SK-N-SH treated with all-trans-retinoic acid at 6 μM for 48 hours (cell line): ENCODE data around the gene NOTCH2.

Source experiments
- ARNTL ChIP-seq: fragments of 450-650 bp; formaldehyde crosslinking; IDR thresholded peaks from 2 replicates; pipeline ENCODE4 v1.5.0; 2020; ENCODE audit warnings: low read depth, mild to moderate bottlenecking, moderate library complexity, borderline replicate concordance
- BACH2 ChIP-seq: fragments of 250-450 bp; sonication (Bioruptor Pico); IDR thresholded peaks from 2 replicates; pipeline ENCODE4 v1.9.0; 2021; ENCODE audit warnings: mild to moderate bottlenecking, borderline replicate concordance
- CREB5 ChIP-seq: fragments of 250-450 bp; sonication (Bioruptor Pico); IDR thresholded peaks from 2 replicates; pipeline ENCODE4 v1.5.1; 2020; ENCODE audit warnings: low read depth, mild to moderate bottlenecking, moderate library complexity
- CSDC2 ChIP-seq: fragments of 250-450 bp; sonication (Bioruptor Pico); IDR thresholded peaks from 2 replicates; pipeline ENCODE4 v1.5.0; 2020; ENCODE audit warnings: mild to moderate bottlenecking, moderate library complexity
- PATZ1 ChIP-seq: fragments of 250-450 bp; sonication (Bioruptor Pico); IDR thresholded peaks from 2 replicates; pipeline ENCODE4 v1.8.0; 2020; ENCODE audit warnings: mild to moderate bottlenecking, moderate library complexity, borderline replicate concordance
- PPARA ChIP-seq: fragments of 250-450 bp; sonication (Bioruptor Pico); IDR thresholded peaks from 2 replicates; pipeline ENCODE4 v1.5.0; 2020; ENCODE audit warnings: mild to moderate bottlenecking, borderline replicate concordance
- RARB ChIP-seq: fragments of 250-450 bp; sonication (Bioruptor Pico); IDR thresholded peaks from 2 replicates; pipeline ENCODE4 v1.8.0; 2021; ENCODE audit warnings: mild to moderate bottlenecking, moderate library complexity
- SNAI2 ChIP-seq: fragments of 250-450 bp; sonication (Bioruptor Pico); IDR thresholded peaks from 2 replicates; pipeline ENCODE4 v1.5.0; 2020; ENCODE audit warnings: mild to moderate bottlenecking, moderate library complexity
- TCF4 ChIP-seq: fragments of 250-450 bp; sonication (Bioruptor Pico); IDR thresholded peaks from 2 replicates; pipeline ENCODE4 v1.8.0; 2021; ENCODE audit warnings: mild to moderate bottlenecking, moderate library complexity, borderline replicate concordance
- ZC3H10 ChIP-seq: fragments of 250-450 bp; sonication (Bioruptor Pico); IDR thresholded peaks from 2 replicates; pipeline ENCODE4 v1.5.1; 2021; ENCODE audit warnings: mild to moderate bottlenecking, moderate library complexity
- ZFP3 ChIP-seq: fragments of 250-450 bp; sonication (Bioruptor Pico); IDR thresholded peaks from 2 replicates; pipeline ENCODE4 v1.5.0; 2020; ENCODE audit warnings: mild to moderate bottlenecking, moderate library complexity
- ZFP30 ChIP-seq: fragments of 450-650 bp; formaldehyde crosslinking; IDR thresholded peaks from 2 replicates; pipeline ENCODE4 v1.5.0; 2022; ENCODE audit warnings: mild to moderate bottlenecking, moderate library complexity
- ZNF8 ChIP-seq: fragments of 450-650 bp; formaldehyde crosslinking; IDR thresholded peaks from 2 replicates; pipeline ENCODE4 v1.5.0; 2020; ENCODE audit warnings: mild to moderate bottlenecking, moderate library complexity

- TF ChIP-seq ZFP30 (CRISPR knock-in tag) (no peak), CSDC2 (CRISPR knock-in tag) (no peak), PPARA (CRISPR knock-in tag) (no peak), PATZ1 (no peak), SNAI2 (no peak), ARNTL (no peak), CREB5 (no peak), ZNF8 (CRISPR knock-in tag) (no peak), ZC3H10 (CRISPR knock-in tag) (no peak), BACH2 (CRISPR knock-in tag) (no peak), ZFP3 (CRISPR knock-in tag) (no peak), TCF4 (CRISPR knock-in tag) (no peak), RARB (CRISPR knock-in tag) (no peak)
Observed at GRCh38 chr1:119871881-119872280, 197.6 kb downstream of the NOTCH2 start.
